ENCODE results near the gene CTBP1.

CTBP1 gene

GRCh38 chr4:1221155-1221870 lies 27.6 kb downstream of the CTBP1 start:
- H3K9ac ChIP-seq (ENCODE audit: low read length) = no peak overlapping the region
- no peaks in the 10 kb centered on the region for H3K27me3 ChIP-seq (ENCODE audit: low read depth, low read length)
- peaks cover 14% of the 10 kb centered on the region for H4K20me1 ChIP-seq (ENCODE audit: insufficient read depth, low read length)
- peaks cover 24% of the 10 kb centered on the region for H3K79me2 ChIP-seq (ENCODE audit: low read length)
- peaks cover 37% of the 10 kb centered on the region for H3K4me1 ChIP-seq (ENCODE audit: low read length)
- H3K36me3 ChIP-seq (replicated peaks; ENCODE audit: low read depth, low read length) = peaks cover 52% of the 10 kb centered on the region
- no peak overlapping the region for H3K4me2 ChIP-seq (ENCODE audit: low read length)
- no peak overlapping the region for H3K27ac ChIP-seq (ENCODE audit: low read length)
- TF ChIP-seq CTCF (IDR thresholded peaks at IDR 0.05; ENCODE audit: low read depth, low read length) = no peak
- TF ChIP-seq EZH2phosphoT487 (IDR thresholded peaks at IDR 0.05; ENCODE audit: low read depth) = no peak
- H3K4me3 ChIP-seq (ENCODE audit: low read length) = no peak overlapping the region
- no peak overlapping the region for H2AFZ ChIP-seq (ENCODE audit: low read depth, low read length)
- H3K9me3 ChIP-seq (ENCODE audit: insufficient read depth, low read length) = no peaks in the 10 kb centered on the region

- Histone ChIP-seq H3K9me3 (ENCODE audit: insufficient read depth, low read length) (no peaks in the 10 kb centered on the region), H4K20me1 (ENCODE audit: insufficient read depth, low read length) (peaks cover 20% of the 10 kb centered on the region), H3K4me3 (ENCODE audit: low read length) (no peak overlapping the region), H3K79me2 (ENCODE audit: low read length) (peaks cover 25% of the 10 kb centered on the region), H3K27ac (ENCODE audit: low read length) (no peak overlapping the region), H3K4me1 (ENCODE audit: low read length) (peaks cover 45% of the 10 kb centered on the region), H3K4me2 (ENCODE audit: low read length) (no peak overlapping the region), H3K9ac (ENCODE audit: low read length) (no peak overlapping the region), H3K36me3 (replicated peaks; ENCODE audit: low read depth, low read length) (peaks cover 57% of the 10 kb centered on the region), H3K27me3 (ENCODE audit: low read depth, low read length) (no peaks in the 10 kb centered on the region), H2AFZ (ENCODE audit: low read depth, low read length) (no peak overlapping the region)
- no peak for TF ChIP-seq EZH2phosphoT487 (IDR thresholded peaks at IDR 0.05; ENCODE audit: low read depth)
- no peak for TF ChIP-seq CTCF (IDR thresholded peaks at IDR 0.05; ENCODE audit: low read depth, low read length)
These were observed 28.4 kb downstream of the CTBP1 start for GRCh38 chr4:1220566-1220965.

- H4K20me1 ChIP-seq (ENCODE audit: insufficient read depth, low read length) = peaks cover 30% of the 10 kb centered on the region
- H3K4me1 ChIP-seq (ENCODE audit: low read length) = peaks cover 52% of the 10 kb centered on the region
- peak overlapping the region; percentile 91 for H3K27ac ChIP-seq (ENCODE audit: low read length)
- peak overlapping the region; percentile 53 for H3K4me3 ChIP-seq (ENCODE audit: low read length)
- H3K4me2 ChIP-seq (ENCODE audit: low read length) = peak overlapping the region; percentile 68
- no peaks in the 10 kb centered on the region for H3K27me3 ChIP-seq (ENCODE audit: low read depth, low read length)
- no peaks in the 10 kb centered on the region for H3K9me3 ChIP-seq (ENCODE audit: insufficient read depth, low read length)
- H3K9ac ChIP-seq (ENCODE audit: low read length) = peak overlapping the region; percentile 27; the same call in 1 of the 2 replicates
- no peak overlapping the region for H2AFZ ChIP-seq (ENCODE audit: low read depth, low read length)
- H3K36me3 ChIP-seq (replicated peaks; ENCODE audit: low read depth, low read length) = peaks cover 56% of the 10 kb centered on the region
- H3K79me2 ChIP-seq (ENCODE audit: low read length) = peaks cover 25% of the 10 kb centered on the region
- TF ChIP-seq EZH2phosphoT487 (IDR thresholded peaks at IDR 0.05; ENCODE audit: low read depth) (no peak), CTCF (IDR thresholded peaks at IDR 0.05; ENCODE audit: low read depth, low read length) (no peak)
These were observed 29.4 kb downstream of the CTBP1 start for GRCh38 chr4:1219566-1219950.

DNA sequence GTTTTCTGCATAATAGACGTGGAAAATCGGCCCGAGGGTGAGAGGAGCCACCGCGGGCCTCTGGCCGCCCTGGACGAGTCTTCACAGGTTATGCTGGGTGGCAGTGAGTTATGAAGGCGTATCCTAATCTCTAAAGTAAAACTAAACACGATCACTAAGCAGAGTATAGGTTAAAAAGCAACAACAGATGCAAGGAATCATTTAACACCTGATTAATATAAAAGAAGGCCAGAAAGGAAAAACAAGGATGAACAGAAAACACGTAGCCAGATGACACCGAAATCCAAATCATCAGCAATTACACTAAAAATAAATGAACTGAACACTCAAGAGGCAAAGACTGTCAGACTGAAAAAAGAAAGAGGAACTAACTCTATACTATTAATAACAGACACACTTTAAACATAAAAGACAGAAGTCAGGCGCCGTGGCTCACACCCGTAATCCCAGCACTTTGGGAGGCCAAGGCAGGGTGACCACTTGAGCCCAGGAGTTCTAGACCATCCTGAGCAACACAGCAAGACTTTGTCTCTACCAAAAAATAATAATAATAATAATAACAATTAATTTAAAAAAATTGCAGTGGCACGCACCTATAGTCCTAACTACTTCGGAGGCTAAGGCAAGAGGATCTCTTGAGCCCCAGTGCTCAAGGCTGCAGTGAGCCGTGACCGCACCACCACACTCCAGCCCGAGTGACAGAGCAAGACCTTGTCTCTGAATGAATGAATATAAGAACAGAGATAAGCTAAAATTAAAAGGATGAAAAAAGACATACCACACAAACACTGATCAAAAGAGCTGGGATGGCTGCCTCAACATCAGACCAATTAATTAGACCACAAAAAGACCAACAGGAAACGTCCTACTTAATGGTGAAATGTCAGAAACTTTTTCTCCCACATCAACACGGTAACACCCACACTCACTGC lies 30.0 kb downstream of the CTBP1 start:
- TF ChIP-seq EZH2phosphoT487 (IDR thresholded peaks at IDR 0.05; ENCODE audit: low read depth) (no peak), CTCF (IDR thresholded peaks at IDR 0.05; ENCODE audit: low read depth, low read length) (no peak)
- H3K27ac ChIP-seq (ENCODE audit: low read length) = peak overlapping the region; percentile 91
- H2AFZ ChIP-seq (ENCODE audit: low read depth, low read length) = no peak overlapping the region
- peak overlapping the region; percentile 66 for H3K4me3 ChIP-seq (ENCODE audit: low read length)
- peaks cover 52% of the 10 kb centered on the region for H3K4me1 ChIP-seq (ENCODE audit: low read length)
- peak overlapping the region; percentile 42 for H3K9ac ChIP-seq (ENCODE audit: low read length)
- peaks cover 53% of the 10 kb centered on the region for H3K36me3 ChIP-seq (replicated peaks; ENCODE audit: low read depth, low read length)
- no peaks in the 10 kb centered on the region for H3K9me3 ChIP-seq (ENCODE audit: insufficient read depth, low read length)
- H3K27me3 ChIP-seq (ENCODE audit: low read depth, low read length) = no peaks in the 10 kb centered on the region
- peaks cover 35% of the 10 kb centered on the region for H4K20me1 ChIP-seq (ENCODE audit: insufficient read depth, low read length)
- H3K79me2 ChIP-seq (ENCODE audit: low read length) = peaks cover 25% of the 10 kb centered on the region
- H3K4me2 ChIP-seq (ENCODE audit: low read length) = peak overlapping the region; percentile 91
